Measurements from ENCODE around the gene LRRC75A.

Gene LRRC75A

DNA sequence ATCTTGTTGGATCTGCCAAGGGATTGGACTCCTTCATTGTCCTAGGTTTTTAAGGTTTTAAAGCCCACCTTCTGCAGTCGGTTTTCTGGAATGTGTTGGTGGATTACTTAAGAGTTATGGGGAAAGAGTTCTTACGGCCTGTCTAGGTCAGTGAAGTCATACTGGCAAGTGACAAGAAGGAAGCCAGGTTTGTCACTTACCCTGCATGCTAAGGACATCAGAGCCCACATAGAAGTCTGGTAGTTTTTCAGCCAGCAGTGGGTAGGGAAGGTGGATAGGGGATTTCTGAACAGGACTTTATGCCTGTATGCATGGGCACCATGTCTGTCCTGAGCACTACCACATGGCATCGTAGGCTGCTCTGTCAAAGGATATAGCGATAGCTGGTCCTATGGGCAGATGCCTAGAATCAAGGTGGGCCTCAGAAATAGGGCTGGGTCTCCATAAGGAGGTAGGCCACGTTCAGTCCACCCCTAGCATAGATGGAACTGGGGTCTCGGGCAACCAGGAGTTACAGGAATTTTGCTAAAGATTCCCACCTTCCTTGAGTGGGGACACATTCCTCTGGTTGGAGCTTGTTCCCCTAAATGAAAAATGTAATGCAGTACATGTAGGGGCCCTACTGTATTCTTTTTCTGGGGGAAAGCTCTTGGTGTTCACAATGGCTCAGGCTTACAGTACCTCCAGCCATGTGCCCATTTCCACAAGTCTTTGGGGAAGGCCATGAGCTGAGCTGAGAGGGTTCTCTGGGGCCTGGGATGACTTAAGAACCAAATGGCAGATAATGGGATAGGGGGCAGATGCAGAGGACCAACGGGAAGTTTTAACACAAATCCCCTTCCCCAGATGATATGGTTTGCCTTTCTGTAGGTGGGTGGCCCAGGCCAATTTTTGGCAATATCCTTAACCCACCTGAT lies 49.1 kb downstream of the LRRC75A start:
- no peak for TF ChIP-seq ZNF274 (IDR thresholded peaks at IDR 0.05; ENCODE audit: low read depth, low read length)
- no peak overlapping the region for H3K4me3 ChIP-seq (ENCODE audit: low read length)

DNA sequence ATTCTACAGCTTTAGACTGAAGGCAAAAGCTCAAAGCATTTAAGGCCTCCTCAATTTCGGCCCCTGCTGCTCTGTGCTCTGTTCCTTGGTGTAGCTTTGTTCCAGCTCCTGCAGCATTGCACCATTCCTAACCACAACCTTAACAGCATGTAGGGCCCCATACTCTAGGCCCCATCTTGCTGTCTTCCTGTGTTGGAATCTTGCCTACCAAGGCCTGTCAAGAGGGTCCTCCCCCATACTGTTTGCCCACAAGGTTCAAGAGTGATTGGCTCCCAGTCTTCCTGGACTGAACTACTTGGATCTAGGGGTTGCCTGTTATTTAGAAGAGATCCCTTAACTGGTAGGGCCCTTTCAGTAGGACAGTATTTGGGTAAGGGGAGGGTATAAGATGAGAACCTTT lies 49.9 kb downstream of the LRRC75A start:
- no peak overlapping the region; the same call in 1 of the 2 replicates for H3K4me3 ChIP-seq (ENCODE audit: low read length)
- no peak for TF ChIP-seq ZNF274 (IDR thresholded peaks at IDR 0.05; ENCODE audit: low read depth, low read length)

DNA sequence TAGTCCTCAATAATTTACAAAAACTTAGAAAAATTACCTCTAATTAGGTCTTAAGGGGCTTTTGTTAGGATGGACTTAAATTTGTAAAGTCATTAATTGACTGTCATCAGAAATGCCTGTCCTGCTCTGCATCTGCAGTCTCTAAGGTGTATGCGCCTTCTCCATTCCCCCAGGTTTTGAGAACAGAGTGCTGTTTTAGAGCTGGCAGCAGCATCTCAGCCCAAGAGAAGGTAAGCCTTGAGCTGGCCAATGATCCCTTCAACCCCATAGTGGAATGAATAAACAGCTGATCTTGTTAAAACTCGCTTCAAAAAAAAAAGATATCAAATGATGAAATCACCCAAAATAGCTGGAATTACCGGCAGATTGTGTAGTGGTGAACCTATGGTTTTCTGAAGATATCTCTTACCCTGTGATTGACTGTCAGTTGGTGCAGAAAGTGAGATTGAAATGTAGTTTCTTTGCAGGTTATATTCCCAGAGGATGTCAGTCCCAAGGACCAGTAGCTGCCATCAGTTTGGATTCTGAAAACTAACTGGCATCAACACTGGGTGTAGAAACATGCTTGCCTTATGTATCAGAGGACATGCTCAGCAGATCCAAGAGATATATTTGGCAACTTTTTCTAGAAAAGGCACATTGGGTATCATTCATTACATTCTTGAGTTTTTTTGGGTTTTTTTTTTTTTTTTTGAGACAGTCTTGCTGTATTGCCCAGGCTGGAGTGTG lies 50.9 kb downstream of the LRRC75A start:
- peak overlapping the region; percentile 97 for H3K4me3 ChIP-seq (ENCODE audit: low read length)

DNA sequence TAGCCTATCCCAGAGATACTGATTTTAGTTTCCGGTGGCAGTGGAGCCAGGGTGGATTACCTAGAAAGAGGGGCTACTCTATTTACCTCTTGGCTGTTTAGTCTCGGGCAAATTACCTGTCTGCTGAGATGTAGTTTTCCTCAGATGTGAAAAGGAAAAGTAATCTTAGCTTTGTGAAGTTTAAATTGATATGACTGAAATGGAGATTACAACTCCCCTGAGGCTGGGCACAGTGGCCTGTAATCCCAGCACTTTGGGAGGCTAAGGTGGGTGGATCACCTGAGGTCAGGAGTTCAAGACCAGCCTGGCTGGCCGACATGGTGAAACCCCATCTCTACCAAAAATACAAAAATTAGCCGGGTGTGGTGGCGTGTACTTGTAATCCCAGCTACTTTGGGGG lies 51.6 kb downstream of the LRRC75A start:
- peak overlapping the region; percentile 97 for H3K4me3 ChIP-seq (ENCODE audit: low read length)

More for the DNA sequence above, 50.9 kb downstream of the LRRC75A start:
- no peak for TF ChIP-seq ZNF274 (IDR thresholded peaks at IDR 0.05; ENCODE audit: low read depth, low read length)

DNA sequence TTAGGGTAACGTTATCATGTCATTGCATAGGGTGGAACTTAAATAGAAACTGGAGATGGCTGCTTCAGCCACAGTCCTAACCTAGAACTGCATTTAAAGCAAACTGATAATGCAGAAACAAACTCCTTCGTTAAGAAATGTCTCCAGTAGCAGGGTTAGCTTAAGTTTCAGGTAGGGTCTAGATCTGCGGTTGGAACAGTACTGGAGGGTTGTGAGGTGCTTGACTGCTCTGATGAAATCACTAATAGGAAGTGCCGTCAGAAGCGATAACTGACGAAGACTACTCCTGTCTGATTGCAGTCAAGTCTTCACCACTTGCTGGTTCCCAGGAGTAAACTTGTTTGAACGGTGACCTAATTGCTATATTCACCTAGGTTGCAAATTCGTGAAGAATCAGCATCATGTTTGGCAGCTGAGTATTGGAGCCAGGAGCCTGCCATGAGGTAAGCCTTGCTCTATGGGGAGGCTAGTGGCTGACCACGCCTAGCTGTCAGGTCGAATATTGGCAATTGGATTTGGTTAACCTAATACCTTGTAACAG lies 52.1 kb downstream of the LRRC75A start:
- H3K4me3 ChIP-seq (ENCODE audit: low read length): peak overlapping the region; percentile 97
- TF ChIP-seq ZNF274 (IDR thresholded peaks at IDR 0.05; ENCODE audit: low read depth, low read length): no peak

DNA sequence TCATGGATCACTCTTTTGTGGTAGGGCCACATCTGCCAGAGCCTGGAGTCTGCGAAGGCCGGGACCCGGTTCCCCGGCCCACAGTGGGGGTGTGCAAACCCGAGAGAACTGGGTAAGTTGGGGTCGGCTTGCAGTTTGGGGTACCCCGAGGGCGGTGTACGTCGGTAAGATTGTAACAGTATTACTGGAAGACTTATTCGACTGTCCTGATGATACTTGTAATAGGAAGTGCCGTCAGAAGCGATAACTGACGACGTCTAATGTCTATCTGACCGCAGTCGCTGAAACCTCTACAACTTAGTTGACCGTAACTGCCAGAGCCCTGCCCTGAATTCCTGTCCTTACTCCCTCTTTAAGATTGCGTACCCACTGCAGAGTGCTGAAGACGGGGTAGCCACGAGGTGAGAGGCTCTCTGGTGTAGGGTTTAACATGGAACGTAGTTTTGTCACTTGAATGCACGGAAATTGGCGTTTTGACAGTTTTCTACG lies 52.6 kb downstream of the LRRC75A start:
- H3K4me3 ChIP-seq (ENCODE audit: low read length): peak overlapping the region; percentile 97
- TF ChIP-seq ZNF274 (IDR thresholded peaks at IDR 0.05; ENCODE audit: low read depth, low read length): no peak

DNA sequence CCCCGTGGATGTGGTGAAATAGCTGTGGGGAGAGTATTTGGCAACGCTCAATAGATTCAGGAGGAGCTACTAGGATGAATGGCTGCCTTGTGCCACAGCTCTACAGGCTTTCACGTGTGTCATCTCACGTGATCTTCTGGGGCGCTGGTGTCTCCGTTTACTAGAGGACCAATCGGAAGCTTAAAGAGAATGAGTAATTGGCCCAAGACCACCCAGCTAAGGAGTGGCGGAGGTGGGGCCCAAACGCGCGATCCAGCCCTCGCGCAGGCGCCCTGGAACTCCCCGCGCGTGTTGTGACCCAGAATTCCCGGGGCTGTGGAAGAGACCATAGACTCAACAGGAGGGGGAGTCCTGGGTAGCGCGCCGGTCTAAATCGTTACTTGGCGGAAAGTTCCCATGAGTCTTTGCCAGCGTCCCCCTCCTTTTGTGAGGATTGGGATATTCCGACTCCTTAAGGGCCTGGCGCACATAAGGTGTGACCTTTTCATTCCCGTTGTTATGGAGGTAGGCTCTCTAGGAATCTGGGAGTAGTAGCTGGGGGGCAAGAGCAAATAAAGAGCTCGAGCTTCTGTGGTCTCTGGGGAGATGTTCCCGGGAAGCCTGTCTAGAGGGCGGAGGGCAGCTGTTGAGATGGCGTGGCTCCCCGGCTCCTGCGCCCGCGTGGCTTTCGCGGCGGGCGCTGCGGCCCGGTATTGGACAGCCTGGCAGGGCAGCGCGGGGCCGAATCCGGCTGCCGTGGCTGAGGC lies 53.3 kb downstream of the LRRC75A start:
- TF ChIP-seq ZNF274 (IDR thresholded peaks at IDR 0.05; ENCODE audit: low read depth, low read length): no peak
- peak overlapping the region; percentile 97 for H3K4me3 ChIP-seq (ENCODE audit: low read length)

DNA sequence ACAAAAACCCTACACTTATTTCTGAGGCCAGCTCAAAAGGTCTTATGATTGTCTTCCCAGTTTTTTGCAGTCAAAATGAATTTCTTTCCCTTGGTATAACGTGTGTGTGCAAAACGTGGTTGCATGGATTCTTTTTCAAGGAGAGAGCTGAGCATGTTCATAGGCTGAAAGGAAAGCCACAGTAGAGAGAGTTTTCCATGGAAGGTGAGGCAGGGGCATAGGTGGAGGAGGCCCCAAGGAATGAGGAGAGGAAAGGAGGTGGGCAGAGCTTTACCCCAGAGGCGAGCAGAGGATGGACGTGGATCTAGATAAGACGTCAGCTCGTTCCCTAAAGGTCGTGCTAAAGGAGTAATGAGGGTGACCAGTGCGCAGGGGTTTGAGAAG lies 53.8 kb downstream of the LRRC75A start:
- no peak for TF ChIP-seq ZNF274 (IDR thresholded peaks at IDR 0.05; ENCODE audit: low read depth, low read length)
- peak overlapping the region; percentile 60; the same call in 1 of the 2 replicates for H3K4me3 ChIP-seq (ENCODE audit: low read length)

DNA sequence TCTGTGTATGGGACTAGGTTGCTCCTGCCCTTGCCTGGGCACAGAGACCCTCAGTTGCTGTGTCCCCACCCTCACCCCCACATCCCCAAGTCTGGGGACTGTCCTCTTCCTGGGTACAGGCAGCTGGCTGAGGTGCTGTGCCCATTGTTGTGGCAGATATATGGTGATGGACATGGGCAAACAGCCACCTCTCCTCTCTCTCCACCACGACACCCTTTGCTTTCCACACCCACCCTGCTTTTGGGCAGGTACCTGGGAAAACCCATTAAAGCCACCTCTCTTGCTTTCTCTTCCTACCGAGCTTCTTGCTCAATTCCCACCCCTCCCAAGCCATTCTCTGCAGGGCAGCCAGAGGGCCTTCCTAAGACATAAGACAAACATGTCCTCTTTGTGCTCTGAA lies 54.9 kb downstream of the LRRC75A start:
- H3K4me3 ChIP-seq (ENCODE audit: low read length): no peak overlapping the region
- no peak for TF ChIP-seq ZNF274 (IDR thresholded peaks at IDR 0.05; ENCODE audit: low read depth, low read length)

DNA sequence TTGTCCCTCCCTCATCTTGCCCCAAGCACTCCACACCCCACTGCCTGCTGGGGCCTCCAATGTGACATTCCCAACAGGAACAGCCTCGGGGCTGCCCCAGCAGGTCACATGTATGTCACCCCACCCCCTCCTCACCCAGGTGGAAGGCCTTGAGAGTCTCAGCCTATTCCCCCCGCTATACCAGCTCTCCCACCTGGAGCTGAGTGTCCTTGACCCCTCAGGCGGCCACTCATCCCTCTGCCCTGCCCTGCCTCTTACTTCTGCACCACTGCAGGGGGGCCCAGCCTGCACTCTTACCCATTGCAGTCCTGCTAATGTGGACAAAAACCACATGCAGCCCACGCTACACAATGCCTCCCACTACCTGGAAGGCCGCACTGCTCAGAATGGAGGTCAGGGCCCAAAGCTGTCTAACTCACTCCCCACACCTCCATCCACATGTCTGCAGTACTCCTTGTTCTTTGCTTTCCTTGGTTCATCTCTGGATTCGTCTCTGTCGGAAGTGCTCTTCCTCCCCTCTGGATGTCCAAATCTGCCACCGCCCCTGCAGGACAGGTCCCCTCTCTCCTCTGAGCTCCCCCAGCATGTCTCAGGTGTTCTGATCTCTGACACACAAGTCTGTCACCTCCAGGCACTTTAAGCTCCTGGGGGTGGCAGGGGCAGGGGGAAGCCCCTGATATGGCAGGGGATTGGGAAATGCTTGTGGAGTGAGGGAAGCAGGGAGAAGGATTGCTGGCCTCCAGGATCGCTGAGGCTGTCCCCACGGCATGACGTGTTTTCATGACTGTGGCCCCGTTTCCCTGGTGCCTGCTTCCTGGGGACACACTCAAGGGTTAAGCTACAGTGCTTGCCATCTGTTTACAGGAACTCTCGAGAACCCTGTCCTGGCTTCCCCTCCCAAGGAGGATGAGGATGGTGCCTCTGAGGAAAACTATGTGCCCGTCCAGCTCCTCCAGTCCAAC lies 55.8 kb downstream of the LRRC75A start:
- no peak for TF ChIP-seq ZNF274 (IDR thresholded peaks at IDR 0.05; ENCODE audit: low read depth, low read length)
- H3K4me3 ChIP-seq (ENCODE audit: low read length): no peak overlapping the region

DNA sequence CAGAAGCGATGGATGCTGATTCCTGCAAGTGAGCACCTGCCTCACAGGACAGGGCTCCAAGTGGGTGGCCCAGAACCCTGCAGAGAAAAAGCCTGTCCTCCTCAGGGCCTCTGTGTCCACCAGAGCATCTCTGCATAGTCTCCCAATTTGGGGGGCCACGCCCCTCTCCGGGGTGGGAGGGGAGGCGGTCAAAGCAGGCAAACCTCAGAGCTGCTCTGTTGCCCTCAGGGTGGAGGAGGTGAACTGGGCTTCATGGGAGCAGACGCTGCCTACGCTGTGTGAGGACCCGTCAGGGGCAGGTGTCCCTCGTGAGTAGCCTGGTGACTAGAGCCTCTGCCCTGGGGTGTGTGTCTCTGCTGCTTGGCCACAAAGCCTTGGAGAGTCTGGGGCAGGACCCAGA lies 57.3 kb downstream of the LRRC75A start:
- TF ChIP-seq ZNF274 (IDR thresholded peaks at IDR 0.05; ENCODE audit: low read depth, low read length): no peak
- no peak overlapping the region for H3K4me3 ChIP-seq (ENCODE audit: low read length)

DNA sequence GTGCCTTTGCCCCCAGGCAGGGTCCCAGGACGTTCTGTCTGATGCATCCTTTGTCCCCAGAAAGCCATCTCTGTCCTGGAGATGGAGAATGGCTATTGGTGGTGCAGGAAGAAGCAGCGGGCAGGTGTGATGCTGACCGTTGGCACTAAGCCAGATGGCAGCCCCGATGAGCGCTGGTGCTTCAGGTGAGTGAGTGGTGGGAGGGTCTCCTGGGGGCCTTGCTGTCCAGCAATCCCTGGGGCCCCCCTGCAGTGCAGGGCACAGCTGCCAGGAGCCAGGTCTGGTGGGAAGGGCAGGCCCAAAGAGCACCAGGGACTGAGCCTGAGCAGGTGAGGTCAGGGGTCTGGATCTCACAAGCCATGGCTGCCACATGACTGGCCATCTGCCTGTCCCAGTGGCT lies 58.5 kb downstream of the LRRC75A start:
- no peak for TF ChIP-seq ZNF274 (IDR thresholded peaks at IDR 0.05; ENCODE audit: low read depth, low read length)
- no peak overlapping the region for H3K4me3 ChIP-seq (ENCODE audit: low read length)

DNA sequence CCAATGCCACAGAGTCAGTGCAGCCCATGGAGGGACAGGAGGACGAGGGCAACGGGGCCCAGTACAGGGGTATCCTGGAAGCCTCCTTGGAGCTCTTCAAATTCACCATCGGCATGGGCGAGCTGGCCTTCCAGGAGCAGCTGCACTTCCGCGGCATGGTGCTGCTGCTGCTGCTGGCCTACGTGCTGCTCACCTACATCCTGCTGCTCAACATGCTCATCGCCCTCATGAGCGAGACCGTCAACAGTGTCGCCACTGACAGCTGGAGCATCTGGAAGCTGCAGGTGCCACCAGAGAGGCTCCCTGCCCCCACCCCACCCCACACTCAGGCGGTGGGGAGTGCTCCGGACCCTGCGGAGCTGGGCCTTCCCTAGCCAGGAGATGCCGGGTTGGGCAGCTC lies 60.0 kb downstream of the LRRC75A start:
- no peak for TF ChIP-seq ZNF274 (IDR thresholded peaks at IDR 0.05; ENCODE audit: low read depth, low read length)
- H3K4me3 ChIP-seq (ENCODE audit: low read length): no peak overlapping the region

Measured in GM08714 (cell line).